SIG-M5 (cell line): ENCODE measurements around the gene VWF.

Experiments
- DNase-seq: peaks from one replicate; lab custom pipeline; 2025; lab: John Stamatoyannopoulos, UW

Gene VWF

GRCh38 chr12:5947006-5947405 is 177.5 kb downstream of the VWF start:
- no peak for DNase-seq

GRCh38 chr12:5946388-5946787 is 178.1 kb downstream of the VWF start:
- DNase-seq = no peak

GRCh38 chr12:5945071-5946008 is 179.1 kb downstream of the VWF start, which contains the start of gene ANO2:
TSS of gene ANO2 (minus strand) at chr12:5945259. CDS start at chr12:5945217, 42 bp downstream.
- DNase-seq = no peak

DNA sequence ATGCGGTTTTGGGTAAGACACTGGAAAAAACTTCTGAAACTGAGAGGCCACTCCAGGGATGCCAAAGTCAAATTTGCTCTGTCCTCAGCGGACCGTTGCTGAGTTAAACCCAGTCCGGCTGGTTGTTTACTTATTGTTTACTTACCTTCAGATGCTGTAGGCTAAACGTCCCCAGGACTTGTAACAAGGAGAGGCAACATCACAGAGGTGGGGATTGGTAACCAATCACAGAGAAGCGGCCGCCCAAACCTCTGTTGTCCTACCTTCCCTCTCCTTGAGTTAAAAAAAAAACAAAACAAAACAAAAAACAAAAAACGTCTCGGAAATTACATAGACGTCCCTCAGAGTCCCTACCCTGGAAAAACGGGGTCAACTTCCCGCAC is 179.8 kb downstream of the VWF start:
- DNase-seq = no peak

DNA sequence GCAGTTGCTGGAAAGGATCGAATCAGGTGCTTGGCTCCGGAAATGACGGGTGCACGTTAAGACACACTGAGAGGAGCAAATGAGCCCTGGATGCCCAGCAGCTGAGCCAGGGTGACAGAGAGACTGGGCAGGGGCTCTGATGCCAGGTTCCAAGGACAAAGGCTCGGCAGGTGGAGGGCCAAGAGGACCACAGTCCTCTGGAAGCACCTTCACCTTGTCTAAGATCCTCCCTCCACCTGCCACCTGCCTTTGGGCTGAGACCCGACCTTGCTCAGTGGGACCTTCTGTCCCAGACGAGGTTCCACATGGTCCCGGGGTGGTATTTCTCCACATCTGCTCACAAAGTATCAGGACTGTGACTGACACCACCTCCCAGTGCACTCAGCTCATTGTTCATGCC is 180.4 kb downstream of the VWF start:
- DNase-seq = no peak

DNA sequence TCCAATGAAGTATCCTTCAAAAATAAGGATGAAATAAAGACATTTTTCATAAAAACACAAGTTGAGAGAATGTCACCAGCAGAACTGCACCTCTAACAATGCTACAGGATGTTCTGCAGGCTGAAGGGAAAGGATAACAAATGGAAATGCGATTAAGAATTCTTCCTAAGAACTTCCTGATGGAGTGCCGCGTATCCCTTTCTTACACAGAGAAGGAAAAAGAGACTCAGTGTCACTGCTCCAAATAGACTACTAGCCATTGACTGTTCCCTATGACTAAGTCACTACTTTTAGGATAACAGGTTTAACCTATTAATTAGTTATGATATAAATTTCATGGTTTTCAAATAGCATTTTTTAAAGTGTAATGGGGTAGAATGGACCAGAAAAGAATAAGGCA is 182.6 kb downstream of the VWF start:
- DNase-seq = no peak

DNA sequence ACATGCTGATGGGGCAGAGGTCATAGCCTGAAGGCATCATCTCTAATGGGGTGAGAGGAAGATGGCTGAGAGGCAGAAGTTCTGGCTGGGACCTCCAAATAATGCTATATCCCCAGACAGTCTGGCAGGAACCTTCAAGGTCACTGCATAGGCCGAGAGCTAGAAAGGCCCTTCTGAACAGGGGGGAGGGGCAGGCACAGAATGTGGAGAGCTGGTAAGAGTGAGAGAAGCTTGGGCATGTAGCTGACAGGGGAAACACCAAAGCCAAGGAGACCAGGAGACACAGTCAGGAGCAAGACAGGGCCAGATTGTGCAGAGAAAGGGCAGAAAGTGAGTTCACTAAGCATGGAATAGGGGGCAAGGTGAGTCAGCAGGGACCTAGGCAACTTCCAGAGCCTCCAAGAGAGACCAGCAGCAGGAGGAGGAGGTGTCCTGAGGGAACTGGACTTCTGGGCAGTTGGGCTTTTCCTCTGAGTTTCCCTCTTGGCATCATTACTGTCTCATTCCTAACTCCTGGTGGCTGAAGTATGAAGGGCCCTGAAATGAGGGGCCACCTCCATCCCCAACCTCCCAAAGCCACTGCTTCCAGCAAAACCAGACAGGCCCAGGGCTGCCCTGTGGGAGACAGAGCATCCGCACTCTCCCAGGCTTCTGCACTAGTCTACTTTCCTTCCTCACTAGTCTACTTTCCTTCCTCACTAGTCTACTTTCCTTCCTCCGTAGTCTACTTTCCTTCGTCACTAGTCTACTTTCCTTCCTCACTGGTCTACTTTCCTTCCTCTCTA is 196.5 kb downstream of the VWF start:
- DNase-seq = no peak

DNA sequence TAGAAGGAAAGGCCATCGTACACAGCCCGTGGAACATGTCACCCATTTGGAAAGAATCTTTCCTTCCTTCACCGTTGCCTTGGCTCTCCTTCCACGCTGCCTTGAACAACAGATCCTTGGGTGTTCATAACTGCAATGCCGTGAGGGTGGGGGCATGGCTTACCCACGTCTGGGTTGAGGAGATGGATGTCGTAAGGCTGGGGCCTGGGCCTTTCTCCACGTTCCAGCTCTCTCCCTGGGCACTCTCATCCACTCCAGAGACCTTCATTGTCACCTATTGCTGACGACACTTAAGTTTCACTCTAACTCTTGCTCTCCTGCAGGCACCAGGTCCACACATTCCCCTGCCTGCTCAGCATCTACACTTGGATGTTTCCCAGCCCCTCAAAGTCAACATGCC is 198.8 kb downstream of the VWF start:
- DNase-seq = no peak

DNA sequence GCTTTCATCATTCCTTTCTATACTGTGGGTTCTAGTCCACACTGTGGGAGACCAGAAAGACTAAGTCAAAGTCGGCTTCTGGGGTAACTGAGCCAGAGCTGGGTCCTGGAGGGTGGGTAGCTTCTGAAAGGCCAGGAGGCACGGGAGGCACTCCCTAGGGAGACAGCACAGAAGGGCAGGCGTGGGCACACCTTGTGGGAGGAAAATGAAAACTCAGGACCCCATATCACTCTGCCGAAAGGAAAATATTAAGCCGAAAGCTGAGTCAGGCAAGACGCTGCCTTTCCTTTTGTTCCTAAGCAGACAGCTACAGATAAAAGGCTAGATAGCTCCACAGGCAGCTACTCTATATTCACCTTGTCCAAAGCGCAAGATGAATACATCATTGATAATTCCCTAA is 200.1 kb downstream of the VWF start:
- DNase-seq = no peak

DNA sequence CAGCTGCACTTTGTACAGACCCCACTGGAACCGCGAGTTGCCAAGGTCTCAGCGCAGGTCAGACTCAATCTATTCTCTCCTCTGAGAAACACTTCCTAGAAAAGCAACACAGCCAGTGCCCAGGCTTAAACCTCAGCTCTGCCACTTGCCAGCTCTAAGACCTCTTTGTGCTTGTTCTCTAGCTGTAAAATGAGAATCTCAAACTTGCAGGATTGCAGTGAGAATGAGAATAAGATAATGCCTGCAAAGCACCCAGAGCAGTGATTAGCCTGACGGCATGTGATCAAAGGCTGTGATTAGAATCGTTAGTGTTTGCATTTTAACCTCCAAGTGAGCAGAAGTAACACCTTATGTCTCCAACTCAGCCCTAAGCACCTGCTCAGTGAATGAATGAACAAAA is 200.7 kb downstream of the VWF start:
- no peak for DNase-seq

DNA sequence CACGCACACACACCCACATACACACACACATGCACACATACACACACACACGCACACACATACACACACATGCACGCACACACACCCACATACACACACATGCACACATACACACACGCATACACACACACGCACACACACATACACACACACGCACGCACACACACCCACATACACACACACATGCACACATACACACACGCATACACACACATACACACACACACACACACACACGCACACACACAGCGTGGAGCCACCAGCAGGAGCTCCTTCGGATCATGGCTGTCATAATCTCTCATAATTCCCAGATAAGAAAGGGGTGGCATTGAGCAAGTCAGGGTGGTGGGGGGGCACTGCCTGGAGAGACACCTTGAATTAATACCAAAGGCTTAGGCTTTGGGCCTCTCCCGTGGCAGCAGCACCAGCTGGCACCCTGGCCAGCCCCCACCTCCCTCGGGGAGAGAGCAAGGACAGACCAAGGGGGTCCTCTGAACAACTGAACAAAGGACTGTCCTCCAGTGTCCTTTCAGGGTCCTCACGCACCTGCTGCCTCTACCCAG is 201.3 kb downstream of the VWF start:
- DNase-seq = no peak

DNA sequence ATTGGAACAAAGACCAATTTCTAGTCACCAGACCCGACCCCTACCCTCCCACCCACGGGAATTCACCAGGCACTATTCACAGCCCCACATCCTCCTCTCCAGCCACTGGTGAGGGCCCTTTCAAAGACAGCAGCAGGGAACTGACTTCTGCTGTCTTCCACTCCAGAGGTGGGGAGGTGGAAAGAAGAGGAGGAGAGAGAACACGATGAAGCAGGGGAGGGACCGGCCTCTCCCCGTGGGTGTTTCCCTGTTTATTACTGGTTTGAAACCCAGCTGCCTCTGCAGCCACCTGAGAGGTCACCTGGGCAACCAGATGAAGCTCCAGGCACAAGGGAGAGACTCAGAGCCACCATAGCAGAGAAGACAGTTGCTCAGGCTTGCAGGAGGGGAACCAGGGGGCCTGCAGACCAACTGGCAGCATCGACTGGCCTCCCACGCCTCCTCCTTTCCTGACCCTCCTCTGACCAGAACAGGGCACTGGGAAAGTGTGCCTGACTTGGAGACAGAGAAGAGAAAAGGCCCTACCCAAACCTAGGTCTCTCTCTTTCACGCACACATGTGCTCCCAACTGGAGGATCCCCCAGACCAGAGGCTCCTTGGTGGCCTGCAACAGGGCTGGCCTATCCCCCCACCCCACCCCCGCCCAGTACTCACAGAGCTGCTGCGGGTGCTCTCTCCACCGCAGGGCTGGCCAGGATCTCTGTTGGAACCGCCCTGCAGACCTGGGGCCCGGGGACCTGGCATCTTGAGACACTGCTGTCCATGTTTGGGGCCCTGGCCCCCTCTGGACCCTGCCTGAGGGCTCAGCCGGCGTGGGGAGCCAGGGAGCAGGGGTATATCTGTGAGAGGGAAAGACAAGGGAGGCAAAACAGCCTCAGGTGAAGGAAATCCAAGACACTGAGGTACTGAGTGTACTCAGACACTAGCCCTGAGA is 202.2 kb downstream of the VWF start:
- no peak for DNase-seq

- DNase-seq = no peak
These were observed 203.2 kb downstream of the VWF start for GRCh38 chr12:5921027-5921909.

DNA sequence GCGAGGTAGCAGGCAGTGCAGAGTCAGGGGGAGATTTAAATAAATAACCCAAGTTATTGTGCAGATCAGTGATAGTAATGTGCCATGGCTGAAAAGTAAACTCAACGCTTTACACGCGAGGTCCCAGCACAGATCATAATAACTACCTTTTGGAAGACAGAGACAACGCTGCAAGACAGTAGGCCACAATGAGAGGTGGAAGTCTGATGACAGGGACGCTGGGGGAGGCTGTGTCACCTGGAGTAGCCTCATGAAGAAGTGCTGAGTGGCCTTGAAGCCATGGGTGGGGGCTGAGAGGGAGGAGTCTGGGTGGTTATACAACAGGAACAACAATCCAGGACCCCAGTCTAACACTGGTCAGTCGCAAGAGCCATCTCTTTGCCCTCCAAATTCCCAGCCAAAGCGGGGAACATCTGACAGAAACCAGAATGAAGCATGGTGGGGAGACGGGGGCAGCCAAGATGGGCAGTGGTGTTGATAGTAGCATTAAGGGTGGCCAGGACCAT is 207.6 kb downstream of the VWF start:
- DNase-seq = no peak

DNA sequence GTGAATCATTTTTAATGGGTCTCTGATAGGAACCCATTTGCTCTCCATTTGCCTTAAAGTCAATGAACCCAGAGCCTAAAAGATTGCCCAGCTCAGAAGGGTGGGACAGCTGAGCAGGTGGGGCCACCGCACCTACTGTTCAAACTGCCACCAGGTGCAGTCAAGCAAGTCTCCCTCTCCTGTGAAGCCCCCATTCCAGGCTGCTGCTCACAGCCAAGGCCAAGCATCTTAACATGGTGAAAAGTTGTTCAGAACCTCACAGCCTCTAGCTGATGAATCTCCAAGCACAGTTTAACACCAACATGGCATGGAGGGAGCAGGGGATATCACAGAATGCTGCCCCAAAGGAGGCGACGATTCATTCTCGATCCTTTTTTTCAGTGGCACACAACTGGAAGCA is 209.0 kb downstream of the VWF start:
- no peak for DNase-seq

GRCh38 chr12:5914387-5915149 is 209.9 kb downstream of the VWF start:
- DNase-seq = no peak

GRCh38 chr12:5913387-5913786 is 211.1 kb downstream of the VWF start:
- DNase-seq = no peak

DNA sequence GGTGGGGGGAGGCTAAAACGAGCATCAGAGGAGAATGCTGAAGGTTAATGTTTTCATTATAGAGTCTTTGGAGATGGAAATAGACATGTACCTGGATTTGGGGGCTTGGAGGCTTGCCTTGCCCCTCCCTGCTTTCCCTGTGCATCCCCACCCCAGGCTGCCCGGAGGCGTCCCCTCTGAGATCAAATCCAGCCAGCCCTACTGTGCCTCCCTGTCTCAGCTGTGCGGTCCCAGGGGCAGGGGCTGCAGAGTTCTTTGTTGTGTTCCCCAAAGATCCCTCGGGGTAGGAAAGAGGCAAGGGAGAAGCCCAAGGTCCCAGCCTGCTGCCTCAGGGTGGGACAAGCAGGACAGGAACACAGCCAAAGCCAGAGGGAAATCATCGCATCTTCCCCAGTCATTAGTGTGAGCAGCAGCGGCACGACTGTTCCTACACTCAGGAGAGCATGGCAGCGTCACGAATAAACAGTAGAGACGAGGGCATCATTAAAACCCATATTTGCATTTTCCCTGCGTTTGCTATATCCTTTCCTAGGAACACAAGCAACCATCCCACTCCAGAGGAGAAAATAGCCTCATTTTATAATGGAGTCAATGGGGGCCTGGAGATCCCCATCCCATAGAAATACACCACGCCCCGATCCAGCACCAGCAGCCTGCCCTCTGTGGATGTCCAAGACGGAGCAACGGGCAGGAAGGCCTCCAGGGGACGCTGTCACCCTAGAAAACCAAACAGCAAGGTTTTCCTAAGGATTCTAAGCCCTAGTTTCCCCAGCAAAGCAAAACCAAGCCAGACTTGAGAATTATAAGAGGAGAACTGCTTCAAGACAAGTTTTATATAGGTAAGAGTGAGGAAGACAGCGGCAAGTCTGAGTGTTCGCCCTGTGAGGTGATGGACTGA is 211.8 kb downstream of the VWF start:
- DNase-seq = no peak

- DNase-seq = no peak
These were observed 212.5 kb downstream of the VWF start for GRCh38 chr12:5912011-5912410.
